Vagina (tissue), 2 donors: ENCODE data around the gene FBN3.

Experiments
- CTCF ChIP-seq, 3 experiments: fragments of 450-650 bp in 2 of 3; fragments of 200-600 bp in 1 of 3; sonication (generic) in 1 of 3; IDR thresholded peaks; one replicate each; pipeline ENCODE4 v1.5.1; 2017 to 2019; ENCODE audit warnings: antibody characterized with exemption in 3 of 3, mild to moderate bottlenecking in 2 of 3, moderate library complexity in 2 of 3
- POLR2AphosphoS5 ChIP-seq, 2 donors: sonication (generic); formaldehyde crosslinking; IDR thresholded peaks; one replicate each; pipeline ENCODE4 v1.9.0; 2017; ENCODE audit warnings: antibody characterized with exemption in 2 of 2, mild to moderate bottlenecking in 2 of 2, low read depth in 1 of 2; ENCODE audit not compliant: insufficient read depth in 1 of 2

- TF ChIP-seq CTCF (IDR thresholded peaks at IDR 0.05) (no peak), POLR2AphosphoS5 (IDR thresholded peaks at IDR 0.05; ENCODE audit: insufficient read depth in 1 of 2, low read depth in 1 of 2) (no peak)
These were observed 91.7 kb downstream of the FBN3 start for GRCh38 chr19:8057545-8058270.
